ENCODE measurements around the gene SPNS1.

Gene SPNS1

DNA sequence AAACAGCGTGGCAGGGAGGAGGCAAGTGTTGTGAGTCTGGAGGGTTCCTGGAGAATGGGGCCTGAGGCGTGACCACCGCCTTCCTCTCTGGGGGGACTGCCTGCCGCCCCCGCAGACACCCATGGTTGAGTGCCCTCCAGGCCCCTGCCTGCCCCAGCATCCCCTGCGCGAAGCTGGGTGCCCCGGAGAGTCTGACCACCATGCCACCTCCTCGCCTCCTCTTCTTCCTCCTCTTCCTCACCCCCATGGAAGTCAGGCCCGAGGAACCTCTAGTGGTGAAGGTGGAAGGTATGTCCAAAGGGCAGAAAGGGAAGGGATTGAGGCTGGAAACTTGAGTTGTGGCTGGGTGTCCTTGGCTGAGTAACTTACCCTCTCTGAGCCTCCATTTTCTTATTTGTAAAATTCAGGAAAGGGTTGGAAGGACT is 42.8 kb upstream of the SPNS1 start, which contains the start of gene CD19:
CD19 (plus strand) TSS at position 171 of the 425 bp plus-strand sequence; CDS start at position 201, 30 bp downstream.
- TF ChIP-seq, protein P1, sequence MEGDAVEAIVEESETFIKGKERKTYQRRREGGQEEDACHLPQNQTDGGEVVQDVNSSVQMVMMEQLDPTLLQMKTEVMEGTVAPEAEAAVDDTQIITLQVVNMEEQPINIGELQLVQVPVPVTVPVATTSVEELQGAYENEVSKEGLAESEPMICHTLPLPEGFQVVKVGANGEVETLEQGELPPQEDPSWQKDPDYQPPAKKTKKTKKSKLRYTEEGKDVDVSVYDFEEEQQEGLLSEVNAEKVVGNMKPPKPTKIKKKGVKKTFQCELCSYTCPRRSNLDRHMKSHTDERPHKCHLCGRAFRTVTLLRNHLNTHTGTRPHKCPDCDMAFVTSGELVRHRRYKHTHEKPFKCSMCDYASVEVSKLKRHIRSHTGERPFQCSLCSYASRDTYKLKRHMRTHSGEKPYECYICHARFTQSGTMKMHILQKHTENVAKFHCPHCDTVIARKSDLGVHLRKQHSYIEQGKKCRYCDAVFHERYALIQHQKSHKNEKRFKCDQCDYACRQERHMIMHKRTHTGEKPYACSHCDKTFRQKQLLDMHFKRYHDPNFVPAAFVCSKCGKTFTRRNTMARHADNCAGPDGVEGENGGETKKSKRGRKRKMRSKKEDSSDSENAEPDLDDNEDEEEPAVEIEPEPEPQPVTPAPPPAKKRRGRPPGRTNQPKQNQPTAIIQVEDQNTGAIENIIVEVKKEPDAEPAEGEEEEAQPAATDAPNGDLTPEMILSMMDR (IDR thresholded peaks at IDR 0.05; ENCODE audit: borderline replicate concordance, control extremely low read depth, extremely low read depth, insufficient read depth, missing control alignments) = no peak
- peak; percentile 74 for DNase-seq (ENCODE audit: low spot score)
- in situ Hi-C loops (cut with MboI; ENCODE audit: low sequenced_read_pairs, unreplicated experiment) = no loop called here

DNA sequence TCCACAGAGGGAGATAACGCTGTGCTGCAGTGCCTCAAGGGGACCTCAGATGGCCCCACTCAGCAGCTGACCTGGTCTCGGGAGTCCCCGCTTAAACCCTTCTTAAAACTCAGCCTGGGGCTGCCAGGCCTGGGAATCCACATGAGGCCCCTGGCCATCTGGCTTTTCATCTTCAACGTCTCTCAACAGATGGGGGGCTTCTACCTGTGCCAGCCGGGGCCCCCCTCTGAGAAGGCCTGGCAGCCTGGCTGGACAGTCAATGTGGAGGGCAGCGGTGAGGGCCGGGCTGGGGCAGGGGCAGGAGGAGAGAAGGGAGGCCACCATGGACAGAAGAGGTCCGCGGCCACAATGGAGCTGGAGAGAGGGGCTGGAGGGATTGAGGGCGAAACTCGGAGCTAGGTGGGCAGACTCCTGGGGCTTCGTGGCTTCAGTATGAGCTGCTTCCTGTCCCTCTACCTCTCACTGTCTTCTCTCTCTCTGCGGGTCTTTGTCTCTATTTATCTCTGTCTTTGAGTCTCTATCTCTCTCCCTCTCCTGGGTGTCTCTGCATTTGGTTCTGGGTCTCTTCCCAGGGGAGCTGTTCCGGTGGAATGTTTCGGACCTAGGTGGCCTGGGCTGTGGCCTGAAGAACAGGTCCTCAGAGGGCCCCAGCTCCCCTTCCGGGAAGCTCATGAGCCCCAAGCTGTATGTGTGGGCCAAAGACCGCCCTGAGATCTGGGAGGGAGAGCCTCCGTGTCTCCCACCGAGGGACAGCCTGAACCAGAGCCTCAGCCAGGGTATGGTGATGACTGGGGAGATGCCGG is 42.0 kb upstream of the SPNS1 start:
- TF ChIP-seq, protein P1 (IDR thresholded peaks at IDR 0.05; ENCODE audit: borderline replicate concordance, control extremely low read depth, extremely low read depth, insufficient read depth, missing control alignments) = no peak
- in situ Hi-C loops (cut with MboI; ENCODE audit: low sequenced_read_pairs, unreplicated experiment) = no loop called here
- no peak for DNase-seq (ENCODE audit: low spot score)

DNA sequence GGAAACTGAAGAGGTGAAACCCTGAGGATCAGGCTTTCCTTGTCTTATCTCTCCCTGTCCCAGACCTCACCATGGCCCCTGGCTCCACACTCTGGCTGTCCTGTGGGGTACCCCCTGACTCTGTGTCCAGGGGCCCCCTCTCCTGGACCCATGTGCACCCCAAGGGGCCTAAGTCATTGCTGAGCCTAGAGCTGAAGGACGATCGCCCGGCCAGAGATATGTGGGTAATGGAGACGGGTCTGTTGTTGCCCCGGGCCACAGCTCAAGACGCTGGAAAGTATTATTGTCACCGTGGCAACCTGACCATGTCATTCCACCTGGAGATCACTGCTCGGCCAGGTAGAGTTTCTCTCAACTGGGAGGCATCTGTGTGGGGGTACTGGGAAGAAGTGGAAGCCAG is 41.4 kb upstream of the SPNS1 start:
- DNase-seq (ENCODE audit: low spot score) = no peak
- in situ Hi-C loops (cut with MboI; ENCODE audit: low sequenced_read_pairs, unreplicated experiment) = no loop called here
- TF ChIP-seq, protein P1 (IDR thresholded peaks at IDR 0.05; ENCODE audit: borderline replicate concordance, control extremely low read depth, extremely low read depth, insufficient read depth, missing control alignments) = no peak

DNA sequence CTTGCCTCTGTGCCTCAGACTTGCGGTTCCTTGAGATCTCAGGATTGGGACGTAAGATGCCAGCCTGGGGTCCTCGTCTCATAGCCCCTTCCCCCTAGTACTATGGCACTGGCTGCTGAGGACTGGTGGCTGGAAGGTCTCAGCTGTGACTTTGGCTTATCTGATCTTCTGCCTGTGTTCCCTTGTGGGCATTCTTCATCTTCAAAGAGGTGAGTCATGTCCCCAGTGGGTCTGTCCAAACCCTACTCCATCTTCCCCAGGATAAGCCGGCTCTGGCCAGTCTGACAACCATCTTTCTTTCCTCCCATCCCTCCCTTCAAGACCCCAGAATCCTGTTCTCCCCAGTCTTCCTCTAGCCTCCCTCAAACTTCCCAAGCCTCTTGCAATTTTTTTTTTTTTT is 39.2 kb upstream of the SPNS1 start:
- TF ChIP-seq, protein P1 (IDR thresholded peaks at IDR 0.05; ENCODE audit: borderline replicate concordance, control extremely low read depth, extremely low read depth, insufficient read depth, missing control alignments) = no peak
- no peak for DNase-seq (ENCODE audit: low spot score)
- in situ Hi-C loops (cut with MboI; ENCODE audit: low sequenced_read_pairs, unreplicated experiment) = no loop called here

DNA sequence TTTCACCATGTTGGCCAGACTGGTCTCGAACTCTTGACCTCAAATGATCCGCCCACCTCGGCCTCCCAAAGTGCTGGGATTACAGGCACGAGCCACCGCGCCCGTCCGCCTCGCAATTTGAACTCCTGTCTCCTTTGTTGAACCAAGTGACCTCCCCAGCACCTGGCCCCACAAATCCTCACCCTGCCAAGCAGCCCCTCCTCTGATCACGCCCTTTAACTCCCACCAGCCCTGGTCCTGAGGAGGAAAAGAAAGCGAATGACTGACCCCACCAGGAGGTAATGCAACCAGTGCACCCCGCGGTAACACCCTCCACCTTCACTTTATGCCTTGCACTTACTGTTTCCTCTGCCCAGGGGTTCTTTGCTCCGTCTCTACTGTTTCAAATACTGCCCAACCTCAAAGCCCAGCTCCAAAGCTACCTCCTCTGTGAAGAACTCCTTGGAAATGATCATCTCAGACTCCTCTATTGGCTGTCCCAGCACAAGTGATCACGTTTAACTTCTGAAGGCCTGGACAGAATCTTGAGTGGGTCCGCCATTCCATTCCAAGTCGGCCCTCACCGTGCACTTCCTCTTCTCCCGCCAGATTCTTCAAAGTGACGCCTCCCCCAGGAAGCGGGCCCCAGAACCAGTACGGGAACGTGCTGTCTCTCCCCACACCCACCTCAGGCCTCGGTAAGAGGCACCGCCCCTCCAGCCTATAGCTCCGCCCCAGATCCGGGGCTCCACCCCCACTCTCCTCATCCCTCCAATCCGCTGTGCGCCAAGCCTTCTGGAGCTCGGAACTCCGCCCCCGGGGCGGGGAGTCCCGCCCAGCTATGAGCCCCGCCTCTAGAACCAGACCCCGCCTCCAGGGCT is 38.4 kb upstream of the SPNS1 start:
- peak; percentile 96 for DNase-seq (ENCODE audit: low spot score)
- in situ Hi-C loops (cut with MboI; ENCODE audit: low sequenced_read_pairs, unreplicated experiment) = no loop called here
- TF ChIP-seq, protein P1 (IDR thresholded peaks at IDR 0.05; ENCODE audit: borderline replicate concordance, control extremely low read depth, extremely low read depth, insufficient read depth, missing control alignments) = no peak

DNA sequence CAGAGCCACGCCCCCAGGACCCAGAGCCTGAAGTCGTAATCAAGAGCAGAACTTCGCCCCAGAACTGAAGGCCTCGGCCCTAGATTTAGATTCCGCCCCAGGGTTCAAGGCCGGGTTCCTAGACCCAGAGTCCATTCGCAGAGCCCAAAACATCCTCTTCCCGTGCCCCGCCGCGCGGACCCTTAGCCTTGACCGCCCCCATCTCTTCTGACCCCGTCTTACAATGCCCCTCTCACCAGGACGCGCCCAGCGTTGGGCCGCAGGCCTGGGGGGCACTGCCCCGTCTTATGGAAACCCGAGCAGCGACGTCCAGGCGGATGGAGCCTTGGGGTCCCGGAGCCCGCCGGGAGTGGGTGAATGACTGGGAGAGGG is 37.8 kb upstream of the SPNS1 start:
- TF ChIP-seq, protein P1 (IDR thresholded peaks at IDR 0.05; ENCODE audit: borderline replicate concordance, control extremely low read depth, extremely low read depth, insufficient read depth, missing control alignments) = no peak
- in situ Hi-C loops (cut with MboI; ENCODE audit: low sequenced_read_pairs, unreplicated experiment) = no loop called here
- DNase-seq (ENCODE audit: low spot score) = no peak

Data from GM13976 (cell line).